T-helper 2 cell treated with Interferon-gamma antibody and Interleukin-4, amounts not matched to agents 100 ng/mL and 5 ng/mL, for 36 hours (primary cell): ENCODE data around the gene SYT7. TPM values are rescaled to one million over a fixed set of nuclear protein-coding genes. Genes with fewer than 3 reads are reported as not detected.

Experiments used
- intact Hi-C: fragments of 100-400 bp; cut with micrococcal nuclease; formaldehyde crosslinking; loops from one replicate; pipeline ENCODE4 v1.15.1; 2023
- total RNA-seq: library from RNA; stranded (reverse); gene quantifications from 2 replicates; pipeline ENCODE4 v1.2.3, GENCODE V29; 2022

The SYT7 gene
- total RNA-seq, 1 donor from 2014 or later = not detected

GRCh38 chr11:61555978-61556377, 24.9 kb downstream of the SYT7 start:
- intact Hi-C loops = no loop called here

- intact Hi-C loops = no loop called here
Observed at GRCh38 chr11:61555051-61555969, 25.6 kb downstream of the SYT7 start.

GRCh38 chr11:61554172-61554988, 26.5 kb downstream of the SYT7 start:
- intact Hi-C loops = no loop called here

GRCh38 chr11:61553373-61554171, 27.3 kb downstream of the SYT7 start:
- intact Hi-C loops = no loop called here

GRCh38 chr11:61552108-61552635, 28.7 kb downstream of the SYT7 start:
- intact Hi-C loops = no loop called here

GRCh38 chr11:61551634-61552033, 29.2 kb downstream of the SYT7 start:
- intact Hi-C loops = no loop called here

- intact Hi-C loops = no loop called here
Observed at GRCh38 chr11:61550665-61551227, 30.1 kb downstream of the SYT7 start.

- intact Hi-C loops = no loop called here
Observed at GRCh38 chr11:61549662-61550568, 31.0 kb downstream of the SYT7 start.

GRCh38 chr11:61549177-61549576, 31.7 kb downstream of the SYT7 start:
- intact Hi-C loops = no loop called here

- intact Hi-C loops = no loop called here
Observed at GRCh38 chr11:61547246-61547645, 33.6 kb downstream of the SYT7 start.

GRCh38 chr11:61546663-61547062, 34.2 kb downstream of the SYT7 start:
- intact Hi-C loops = no loop called here

- intact Hi-C loops = no loop called here
Observed at GRCh38 chr11:61545921-61546320, 35.0 kb downstream of the SYT7 start.

- intact Hi-C loops = no loop called here
Observed at GRCh38 chr11:61545341-61545740, 35.5 kb downstream of the SYT7 start.

- intact Hi-C loops = no loop called here
Observed at GRCh38 chr11:61544466-61544865, 36.4 kb downstream of the SYT7 start.

GRCh38 chr11:61543606-61544306, 37.1 kb downstream of the SYT7 start:
- intact Hi-C loops = no loop called here

GRCh38 chr11:61542705-61543104, 38.2 kb downstream of the SYT7 start:
- intact Hi-C loops = no loop called here

GRCh38 chr11:61542024-61542461, 38.8 kb downstream of the SYT7 start:
- intact Hi-C loops = no loop called here

GRCh38 chr11:61541598-61541997, 39.3 kb downstream of the SYT7 start:
- intact Hi-C loops = no loop called here

GRCh38 chr11:61540528-61540927, 40.3 kb downstream of the SYT7 start:
- intact Hi-C loops = no loop called here
